IPS-20b (cell line): ENCODE data around the gene SMOC2.
A peak's percentile ranks its signal among the peaks of the same experiment; 100 is the strongest.
"Not testable (repeated sequence)": the region's sequence is repeated elsewhere in the genome, so short reads cannot be mapped to it uniquely, and the experiment has no call there.

Experiments
- H3K27ac ChIP-seq: one replicate; pipeline ENCODE4 v1.5.1; 2013; ENCODE audit warnings: low read length
- H3K27me3 ChIP-seq: 2 replicates; pipeline ENCODE4 v1.6.1; 2013; ENCODE audit warnings: mild to moderate bottlenecking, low read length, inconsistent platforms; ENCODE audit not compliant: insufficient read depth
- H3K36me3 ChIP-seq: 2 replicates; pipeline ENCODE4 v1.6.1; 2013; ENCODE audit warnings: low read depth, mild to moderate bottlenecking, inconsistent platforms, low read length, moderate library complexity; ENCODE audit not compliant: insufficient read depth
- H3K4me1 ChIP-seq: 2 replicates; pipeline ENCODE4 v1.6.1; 2013; ENCODE audit warnings: mild to moderate bottlenecking, control low read depth, inconsistent platforms, low read length, moderate library complexity; ENCODE audit not compliant: insufficient read depth
- H3K4me3 ChIP-seq: 2 replicates; pipeline ENCODE4 v1.5.1; 2013; ENCODE audit warnings: mild to moderate bottlenecking, low read length, inconsistent platforms
- H3K9ac ChIP-seq: 2 replicates; pipeline ENCODE4 v1.6.1; 2013; ENCODE audit warnings: low read depth, mild to moderate bottlenecking, inconsistent platforms, low read length, moderate library complexity
- H3K9me3 ChIP-seq: 2 replicates; pipeline ENCODE4 v1.6.1; 2013; ENCODE audit warnings: mild to moderate bottlenecking, low read depth, low read length, inconsistent platforms; ENCODE audit not compliant: insufficient read depth

SMOC2 gene

GRCh38 chr6:168691774-168692173 is 250.8 kb downstream of the SMOC2 start:
- Histone ChIP-seq H3K27me3 (no peaks in the 10 kb centered on the region), H3K36me3 (no peaks in the 10 kb centered on the region), H3K9ac (no peak overlapping the region), H3K27ac (no peak overlapping the region), H3K9me3 (no peaks in the 10 kb centered on the region), H3K4me3 (no peak overlapping the region), H3K4me1 (peaks cover 14% of the 10 kb centered on the region)

GRCh38 chr6:168692193-168692914 is 251.4 kb downstream of the SMOC2 start:
- Histone ChIP-seq H3K9me3 (no peaks in the 10 kb centered on the region), H3K9ac (no peak overlapping the region), H3K36me3 (no peaks in the 10 kb centered on the region), H3K27ac (no peak overlapping the region), H3K27me3 (no peaks in the 10 kb centered on the region), H3K4me3 (no peak overlapping the region), H3K4me1 (peaks cover 13% of the 10 kb centered on the region)

GRCh38 chr6:168692915-168693257 is 251.9 kb downstream of the SMOC2 start:
- not testable (repeated sequence) for H3K27ac ChIP-seq, H3K4me1 ChIP-seq, H3K9me3 ChIP-seq, H3K27me3 ChIP-seq, H3K4me3 ChIP-seq, H3K36me3 ChIP-seq, H3K9ac ChIP-seq

DNA sequence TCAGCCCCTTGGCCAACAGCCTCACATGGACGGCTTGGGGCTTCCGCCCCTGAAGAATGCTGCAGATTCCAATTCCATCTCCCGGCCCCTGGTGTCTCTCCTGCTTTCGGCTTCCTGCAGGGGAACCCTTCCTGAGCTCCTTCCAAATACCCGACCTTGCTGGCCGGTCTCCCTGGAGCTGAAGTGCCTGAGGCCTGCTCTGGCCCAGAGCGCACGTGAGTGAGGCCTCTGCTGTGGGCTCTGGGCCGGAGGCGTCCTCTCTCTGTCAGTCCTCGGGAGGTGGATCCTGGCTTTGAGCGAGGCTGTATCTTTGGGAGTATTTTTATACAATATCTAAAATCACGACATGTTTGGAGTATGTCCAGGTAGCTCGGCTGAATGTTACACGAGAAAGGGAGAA is 253.8 kb downstream of the SMOC2 start:
- not testable (repeated sequence) for H3K36me3 ChIP-seq, H3K27ac ChIP-seq, H3K27me3 ChIP-seq, H3K4me3 ChIP-seq, H3K9ac ChIP-seq, H3K9me3 ChIP-seq, H3K4me1 ChIP-seq

- Histone ChIP-seq H3K9ac (no peak overlapping the region; the same call in 1 of the 2 replicates), H3K27me3 (no peaks in the 10 kb centered on the region), H3K27ac (peak overlapping the region; percentile 6), H3K9me3 (no peaks in the 10 kb centered on the region), H3K36me3 (no peaks in the 10 kb centered on the region), H3K4me3 (no peak overlapping the region; the same call in 1 of the 2 replicates), H3K4me1 (peaks cover 10% of the 10 kb centered on the region)
Measured at GRCh38 chr6:168695701-168696100, 254.7 kb downstream of the SMOC2 start.

GRCh38 chr6:168698923-168699322 is 257.9 kb downstream of the SMOC2 start:
- H3K9ac ChIP-seq: no peak overlapping the region
- no peak overlapping the region for H3K4me3 ChIP-seq
- no peaks in the 10 kb centered on the region for H3K9me3 ChIP-seq
- peaks cover 10% of the 10 kb centered on the region for H3K4me1 ChIP-seq
- H3K27ac ChIP-seq: no peak overlapping the region
- no peaks in the 10 kb centered on the region for H3K27me3 ChIP-seq
- no peaks in the 10 kb centered on the region for H3K36me3 ChIP-seq

DNA sequence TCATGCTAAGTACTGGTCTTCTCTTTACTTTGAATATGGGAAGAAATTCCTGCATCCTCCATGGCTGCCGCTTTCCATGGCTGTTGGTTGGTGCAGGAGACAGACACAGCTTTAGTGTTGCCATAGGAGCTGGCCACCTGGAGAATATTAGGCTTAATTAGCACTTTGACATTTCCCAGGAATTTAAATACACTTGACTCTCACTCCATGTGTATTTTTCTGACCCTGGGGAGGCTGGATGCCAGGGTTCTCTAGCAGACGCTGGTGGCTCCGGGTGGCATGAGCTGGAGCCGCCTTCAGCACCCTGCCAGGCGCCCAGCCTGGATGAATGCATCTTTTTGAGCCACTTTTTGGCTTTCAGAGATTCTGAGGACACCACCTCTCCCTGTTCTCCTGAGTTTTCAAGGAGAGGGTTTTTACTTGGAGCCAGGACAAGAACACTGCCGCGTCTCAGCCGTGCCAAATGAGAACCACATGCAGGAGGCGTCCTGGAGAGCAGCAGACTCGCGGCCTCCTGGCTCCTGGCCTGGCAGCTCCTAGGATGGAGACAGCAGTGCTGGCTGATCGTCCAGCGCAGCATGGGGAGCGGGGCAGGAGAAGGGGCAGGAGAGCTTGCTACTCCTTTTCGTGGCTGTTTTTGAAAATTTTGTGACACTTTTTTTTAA is 258.8 kb downstream of the SMOC2 start:
- H3K4me1 ChIP-seq: peaks cover 10% of the 10 kb centered on the region
- no peak overlapping the region for H3K9ac ChIP-seq
- no peaks in the 10 kb centered on the region for H3K9me3 ChIP-seq
- H3K4me3 ChIP-seq: no peak overlapping the region
- no peaks in the 10 kb centered on the region for H3K27me3 ChIP-seq
- H3K27ac ChIP-seq: no peak overlapping the region
- H3K36me3 ChIP-seq: no peaks in the 10 kb centered on the region

GRCh38 chr6:168700880-168701279 is 259.9 kb downstream of the SMOC2 start:
- H3K9ac ChIP-seq: no peak overlapping the region

DNA sequence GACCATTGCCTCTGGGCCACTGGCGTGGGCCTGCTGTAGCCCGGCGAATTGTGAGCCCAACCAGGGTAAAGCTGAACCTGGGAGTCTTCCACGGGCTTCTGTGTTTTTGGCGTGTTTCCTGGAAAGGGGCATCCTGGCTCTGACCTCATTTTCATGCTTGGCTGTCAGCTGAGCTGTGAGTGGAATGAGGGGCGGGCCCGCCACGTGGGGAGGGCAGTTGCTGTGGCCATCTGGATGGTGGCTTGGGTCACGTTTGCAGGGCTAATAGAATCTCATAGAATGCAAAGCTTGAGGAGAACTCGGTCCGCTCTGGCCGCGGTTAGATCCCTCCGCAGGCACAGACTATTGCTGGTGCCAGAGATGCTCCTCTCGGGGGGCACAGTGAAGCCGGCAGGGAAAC is 263.0 kb downstream of the SMOC2 start:
- Histone ChIP-seq H3K9me3 (no peaks in the 10 kb centered on the region), H3K27ac (no peak overlapping the region), H3K4me3 (no peak overlapping the region), H3K9ac (no peak overlapping the region), H3K4me1 (no peaks in the 10 kb centered on the region; the same call in 1 of the 2 replicates), H3K27me3 (no peaks in the 10 kb centered on the region), H3K36me3 (no peaks in the 10 kb centered on the region)

More at GRCh38 chr6:168700880-168701279, 259.9 kb downstream of the SMOC2 start:
- H3K4me1 ChIP-seq: peaks cover 1% of the 10 kb centered on the region; the same call in 1 of the 2 replicates
- no peaks in the 10 kb centered on the region for H3K36me3 ChIP-seq
- no peak overlapping the region for H3K4me3 ChIP-seq
- H3K27me3 ChIP-seq: no peaks in the 10 kb centered on the region
- H3K9me3 ChIP-seq: no peaks in the 10 kb centered on the region
- H3K27ac ChIP-seq: no peak overlapping the region

GRCh38 chr6:168704678-168705077 is 263.7 kb downstream of the SMOC2 start:
- Histone ChIP-seq H3K4me1 (no peaks in the 10 kb centered on the region; the same call in 1 of the 2 replicates), H3K4me3 (no peak overlapping the region), H3K36me3 (no peaks in the 10 kb centered on the region), H3K9me3 (no peaks in the 10 kb centered on the region), H3K9ac (no peak overlapping the region), H3K27me3 (no peaks in the 10 kb centered on the region), H3K27ac (no peak overlapping the region)

DNA sequence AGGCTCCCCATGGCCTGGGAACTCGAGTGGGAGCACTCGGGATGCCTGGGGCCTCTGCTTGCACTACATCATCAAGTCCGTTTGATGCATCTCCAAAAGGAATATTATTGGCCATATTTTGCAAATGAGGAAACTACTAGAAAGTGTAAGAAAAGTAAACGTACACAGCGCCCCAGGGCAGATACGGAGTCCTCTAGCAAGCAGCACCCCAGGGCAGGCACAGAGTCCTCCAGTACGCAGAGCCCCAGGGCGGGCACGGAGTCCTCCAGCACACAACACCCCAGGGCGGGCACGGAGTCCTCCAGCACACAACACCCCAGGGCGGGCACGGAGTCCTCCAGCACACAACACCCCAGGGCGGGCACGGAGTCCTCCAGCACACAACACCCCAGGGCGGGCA is 264.3 kb downstream of the SMOC2 start:
- H3K36me3 ChIP-seq, H3K4me1 ChIP-seq, H3K27me3 ChIP-seq, H3K27ac ChIP-seq, H3K4me3 ChIP-seq, H3K9me3 ChIP-seq, H3K9ac ChIP-seq: not testable (repeated sequence)

DNA sequence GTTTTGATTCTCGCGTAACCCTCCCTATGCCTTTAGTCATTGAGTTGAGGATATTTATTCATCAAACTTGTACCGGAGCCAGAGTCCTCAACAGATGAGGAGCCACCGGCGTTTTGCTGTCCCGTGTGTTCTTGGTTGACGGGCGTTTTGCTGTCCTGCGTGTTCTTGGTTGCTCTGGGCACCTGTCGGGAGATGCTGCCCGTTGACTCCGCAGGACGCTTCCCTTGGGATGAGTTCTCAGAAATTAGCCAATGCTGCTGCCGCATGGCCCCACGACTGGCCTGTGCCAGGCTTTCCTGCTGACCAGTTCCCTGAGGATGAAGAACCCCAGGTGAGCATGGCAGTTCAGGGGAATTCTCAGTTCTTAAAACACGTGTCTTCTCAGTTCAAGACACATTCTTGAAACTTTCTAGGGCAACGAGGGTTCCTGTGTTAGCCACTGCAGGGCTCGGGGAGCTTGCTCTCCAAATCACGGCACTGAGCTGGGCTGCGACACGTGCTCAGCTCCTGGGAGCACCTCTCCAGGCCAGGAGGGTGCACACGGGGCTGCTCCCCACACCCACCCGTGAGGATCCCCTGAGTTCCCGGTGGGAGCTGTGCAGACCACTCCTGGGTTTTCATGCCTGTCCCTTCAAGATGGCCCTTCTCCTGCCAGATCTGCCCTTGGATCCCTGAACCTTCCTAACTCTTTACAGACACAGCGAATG is 265.6 kb downstream of the SMOC2 start:
- Histone ChIP-seq H3K36me3 (no peaks in the 10 kb centered on the region), H3K9ac (no peak overlapping the region), H3K27ac (no peak overlapping the region), H3K4me1 (no peaks in the 10 kb centered on the region; the same call in 1 of the 2 replicates), H3K4me3 (no peak overlapping the region), H3K9me3 (no peaks in the 10 kb centered on the region; the same call in 1 of the 2 replicates), H3K27me3 (no peaks in the 10 kb centered on the region)
